NT2/D1 (cell line): ENCODE measurements around the gene TSPYL2.

Source experiments
- DNase-seq: peaks from one replicate; pipeline ENCODE4 v3.0.0-alpha.2; 2011; ENCODE audit warnings: low read depth, low spot score
- H3K27me3 ChIP-seq: 2 replicates; pipeline ENCODE4 v1.6.0; 2011; ENCODE audit warnings: mild to moderate bottlenecking; ENCODE audit not compliant: insufficient read length, insufficient read depth
- H3K36me3 ChIP-seq: 2 replicates; pipeline ENCODE4 v1.6.1; 2011; ENCODE audit warnings: mild to moderate bottlenecking, low read length, mixed read lengths; ENCODE audit not compliant: insufficient read depth, insufficient read length
- H3K4me1 ChIP-seq: 2 replicates; pipeline ENCODE4 v1.5.1; 2011; ENCODE audit not compliant: insufficient read depth, insufficient read length
- H3K4me3 ChIP-seq: 2 replicates; pipeline ENCODE4 v1.5.1; 2011; ENCODE audit warnings: low read depth; ENCODE audit not compliant: insufficient read length
- H3K9ac ChIP-seq: 2 replicates; pipeline ENCODE4 v1.6.0; 2011; ENCODE audit warnings: low read depth; ENCODE audit not compliant: insufficient read length
- H3K9me3 ChIP-seq: 2 replicates; pipeline ENCODE4 v1.5.1; 2011; ENCODE audit warnings: mild to moderate bottlenecking, low read length; ENCODE audit not compliant: insufficient read depth
- SUZ12 ChIP-seq: IDR thresholded peaks from 2 replicates; pipeline ENCODE4 v1.6.1; 2011; ENCODE audit not compliant: insufficient read length, insufficient read depth; ENCODE audit errors: extremely low read depth
- YY1 ChIP-seq: IDR thresholded peaks from 2 replicates; pipeline ENCODE4 v1.6.1; 2011; ENCODE audit not compliant: insufficient read length, insufficient read depth
- ZNF274 ChIP-seq: IDR thresholded peaks from 2 replicates; pipeline ENCODE4 v1.6.1; 2011; ENCODE audit warnings: mild to moderate bottlenecking, low read depth, low read length

The TSPYL2 gene

GRCh38 chrX:53072418-53073114, 9.6 kb upstream of the TSPYL2 start:
- H3K9ac ChIP-seq, result no peak overlapping the region
- H3K4me1 ChIP-seq, result peaks cover 5% of the 10 kb centered on the region
- no peak for DNase-seq
- no peaks in the 10 kb centered on the region for H3K9me3 ChIP-seq
- no peaks in the 10 kb centered on the region for H3K27me3 ChIP-seq
- TF ChIP-seq SUZ12 (no peak), YY1 (no peak), ZNF274 (no peak)
- H3K4me3 ChIP-seq, result no peak overlapping the region
- peaks cover 20% of the 10 kb centered on the region for H3K36me3 ChIP-seq

DNA sequence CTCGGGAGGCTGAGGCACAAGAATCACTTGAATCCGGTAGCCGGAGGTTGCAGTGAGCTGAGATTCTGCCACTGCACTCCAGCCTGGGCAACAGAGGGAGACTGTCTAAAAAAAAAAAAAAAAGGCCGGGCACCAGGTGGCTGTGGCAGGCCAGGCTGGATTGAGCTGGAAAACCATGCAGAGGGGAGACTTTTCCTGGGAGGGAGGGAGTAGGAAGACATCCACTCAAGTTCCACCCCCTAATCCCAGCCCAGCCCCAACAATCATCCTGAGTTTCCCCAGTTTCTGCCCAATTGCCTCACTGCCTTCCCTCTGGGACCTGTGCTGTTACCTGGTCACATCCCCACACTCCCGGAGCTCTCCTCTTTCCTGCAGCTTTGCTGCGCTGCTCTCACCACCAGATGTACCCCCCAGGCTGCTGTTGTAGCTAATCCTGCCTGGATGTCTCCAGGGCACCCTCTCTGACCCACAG, 9.0 kb upstream of the TSPYL2 start:
- DNase-seq, result no peak
- TF ChIP-seq SUZ12 (no peak), YY1 (no peak), ZNF274 (no peak)
- Histone ChIP-seq H3K36me3 (peaks cover 22% of the 10 kb centered on the region), H3K27me3 (no peaks in the 10 kb centered on the region), H3K4me1 (peaks cover 5% of the 10 kb centered on the region), H3K9ac (no peak overlapping the region), H3K9me3 (no peaks in the 10 kb centered on the region), H3K4me3 (no peak overlapping the region)

DNA sequence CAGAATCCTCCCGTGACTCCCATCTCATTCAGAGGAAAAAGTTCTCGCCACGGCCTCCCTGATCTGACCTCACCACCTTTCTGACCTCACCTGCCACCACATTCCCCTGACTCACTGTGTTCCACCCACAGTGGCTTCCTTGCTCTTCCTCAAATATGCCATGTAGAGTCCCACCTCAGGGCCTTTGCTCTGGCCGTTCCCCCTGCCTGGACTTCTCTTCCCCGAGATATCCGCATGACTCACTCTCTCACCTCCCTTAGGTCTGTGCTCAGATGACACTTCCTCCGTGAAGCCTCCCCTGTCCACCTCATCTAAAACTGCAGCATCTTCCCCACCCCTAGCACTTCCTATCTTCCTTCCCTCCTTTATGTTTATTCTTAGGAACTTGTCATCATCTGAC, 7.2 kb upstream of the TSPYL2 start:
- TF ChIP-seq ZNF274 (no peak), YY1 (no peak), SUZ12 (no peak)

GRCh38 chrX:53076671-53077070, 5.5 kb upstream of the TSPYL2 start:
- Histone ChIP-seq H3K9ac (no peak overlapping the region), H3K4me3 (no peak overlapping the region), H3K4me1 (peaks cover 4% of the 10 kb centered on the region), H3K9me3 (no peaks in the 10 kb centered on the region), H3K27me3 (no peaks in the 10 kb centered on the region), H3K36me3 (peaks cover 22% of the 10 kb centered on the region)
- TF ChIP-seq YY1 (no peak), SUZ12 (no peak), ZNF274 (no peak)
- DNase-seq, result no peak

More for the DNA sequence above, 7.2 kb upstream of the TSPYL2 start:
- Histone ChIP-seq H3K4me3 (no peak overlapping the region), H3K4me1 (peaks cover 5% of the 10 kb centered on the region), H3K9ac (no peak overlapping the region), H3K27me3 (no peaks in the 10 kb centered on the region), H3K36me3 (peaks cover 22% of the 10 kb centered on the region), H3K9me3 (no peaks in the 10 kb centered on the region)
- DNase-seq, result no peak

GRCh38 chrX:53077207-53078197, 4.7 kb upstream of the TSPYL2 start:
- no peaks in the 10 kb centered on the region for H3K9me3 ChIP-seq
- no peak overlapping the region for H3K9ac ChIP-seq
- peaks cover 2% of the 10 kb centered on the region for H3K4me1 ChIP-seq
- no peak for DNase-seq
- TF ChIP-seq SUZ12 (no peak), ZNF274 (no peak), YY1 (no peak)
- H3K4me3 ChIP-seq, result no peak overlapping the region
- H3K27me3 ChIP-seq, result no peaks in the 10 kb centered on the region
- peaks cover 22% of the 10 kb centered on the region for H3K36me3 ChIP-seq

DNA sequence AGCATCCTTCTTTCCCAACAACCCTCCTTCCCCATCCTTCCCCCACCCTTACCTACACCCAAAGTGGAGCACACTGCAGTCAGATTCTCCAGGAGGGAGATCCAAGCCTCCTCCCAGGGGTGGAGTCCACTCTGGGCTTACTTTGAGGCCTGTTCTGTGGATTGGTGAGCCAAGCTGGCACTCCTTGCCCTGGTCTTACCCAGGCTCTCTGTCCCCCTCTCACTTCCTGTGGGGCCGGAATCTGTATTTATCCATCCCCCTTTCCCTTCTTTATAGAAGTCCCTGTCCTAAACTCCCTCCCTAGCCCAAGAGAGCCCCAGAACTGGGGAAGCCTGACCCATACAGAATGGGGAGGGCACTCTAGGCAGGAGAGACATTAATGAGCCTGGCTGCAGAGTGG, 3.2 kb upstream of the TSPYL2 start:
- TF ChIP-seq YY1 (no peak), ZNF274 (no peak), SUZ12 (no peak)
- Histone ChIP-seq H3K4me3 (no peak overlapping the region), H3K4me1 (no peaks in the 10 kb centered on the region), H3K9me3 (no peaks in the 10 kb centered on the region), H3K9ac (no peak overlapping the region), H3K27me3 (no peaks in the 10 kb centered on the region), H3K36me3 (peaks cover 27% of the 10 kb centered on the region)
- no peak for DNase-seq
